ENCODE data around the gene WDR43. TPM values are rescaled to one million over a fixed set of nuclear protein-coding genes. Genes with fewer than 3 reads are reported as not detected.
A peak's percentile ranks its signal among the peaks of the same experiment; 100 is the strongest.

WDR43 gene
- polyA plus RNA-seq, 1 of the 3 experiments (the other 2 are of a cell fraction): 35.1 TPM

GRCh38 chr2:28895189-28895893 lies 874 bp downstream of the WDR43 start:
- Histone ChIP-seq H3K4me3 (ENCODE audit: low read depth in 2 of 2, low read length in 1 of 2) (peak overlapping the region; percentile 88 to 100), H2AFZ (ENCODE audit: low read depth) (no peak overlapping the region), H3F3A (replicated peaks; ENCODE audit: insufficient read depth) (peaks cover 3% of the 10 kb centered on the region), H4K20me1 (ENCODE audit: insufficient read depth) (peaks cover 53% of the 10 kb centered on the region), H3K9ac (peak overlapping the region; percentile 90), H3K4me1 (ENCODE audit: control insufficient read depth in 1 of 2, insufficient read depth in 2 of 2, low read depth in 1 of 2, low read length in 1 of 2) (peaks cover 20 to 32% of the 10 kb centered on the region in 2 experiments; a peak in 3 of 4 replicates), H3K4me2 (peak overlapping the region; percentile 88), H3K27me3 (ENCODE audit: insufficient read depth) (no peaks in the 10 kb centered on the region), H3K36me3 (replicated peaks in 1 of 2; ENCODE audit: control insufficient read depth in 1 of 2, insufficient read depth in 2 of 2, low read length in 1 of 2) (peaks cover 0 to 5% of the 10 kb centered on the region in 2 experiments), H3K79me2 (ENCODE audit: insufficient read depth) (peaks cover 59% of the 10 kb centered on the region), H3K9me3 (no peaks in the 10 kb centered on the region), H3K9me2 (no peaks in the 10 kb centered on the region), H3K27ac (ENCODE audit: low read depth in 2 of 2, low read length in 1 of 2) (peak overlapping the region; percentile 63 to 88)
- WGBS (ENCODE audit: low lambda C conversion rate): under 1% methylated on average over 15 of the region's 19 CpGs
- DNase-seq: no peak
- CTCF ChIA-PET: interaction anchor here (0.6 to 3.3 kb wide), 10 partner anchors 14 to 1260 kb away, joined by 3 to 13 read pairs (median 4); no protein-coding TSS in a partner anchor
- POLR2A ChIA-PET: interaction anchor here (0.5 to 1.6 kb wide), 8 partner anchors 13 to 1824 kb away, joined by 3 to 5 read pairs (median 3); partner anchors contain the start of genes OST4, TRMT61B and YPEL5
- TF ChIP-seq MXI1 (IDR thresholded peaks at IDR 0.05; ENCODE audit: low read depth, low read length) (peak; percentile 98), SIN3A (IDR thresholded peaks at IDR 0.05; ENCODE audit: borderline replicate concordance, low read depth, low read length) (peak; percentile 71), USF1 (IDR thresholded peaks at IDR 0.05; ENCODE audit: borderline replicate concordance, low read depth) (peak; percentile 70; the same call in 1 of the 2 replicates), MAX (IDR thresholded peaks at IDR 0.05; ENCODE audit: low read depth) (peak; percentile 87), YY1 (IDR thresholded peaks at IDR 0.05; ENCODE audit: low read depth) (no peak), MEF2A (IDR thresholded peaks at IDR 0.05; ENCODE audit: borderline replicate concordance, low read depth) (no peak), ZBTB33 (IDR thresholded peaks at IDR 0.05; ENCODE audit: borderline replicate concordance, low read depth) (no peak), ELF1 (IDR thresholded peaks at IDR 0.05) (peak; percentile 10; the same call in 1 of the 2 replicates)

- H3K4me1 ChIP-seq (ENCODE audit: control insufficient read depth in 1 of 2, insufficient read depth in 2 of 2, low read depth in 1 of 2, low read length in 1 of 2): peaks cover 20 to 32% of the 10 kb centered on the region in 2 experiments; a peak in 3 of 4 replicates
- TF ChIP-seq IRF3 (IDR thresholded peaks at IDR 0.05; ENCODE audit: low read depth, low read length): no peak
- TF ChIP-seq MXI1 (IDR thresholded peaks at IDR 0.05; ENCODE audit: low read depth, low read length): no peak
- TF ChIP-seq POLR2AphosphoS5 (IDR thresholded peaks at IDR 0.05; ENCODE audit: low read depth, low read length): no peak
- TF ChIP-seq USF2 (IDR thresholded peaks at IDR 0.05; ENCODE audit: borderline replicate concordance, low read depth, low read length): no peak
- TF ChIP-seq MAX (IDR thresholded peaks at IDR 0.05; ENCODE audit: low read depth): no peak
- TF ChIP-seq EZH2phosphoT487 (IDR thresholded peaks at IDR 0.05; ENCODE audit: borderline replicate concordance, low read depth): no peak
- no peak for TF ChIP-seq TCF12 (IDR thresholded peaks at IDR 0.05)
- no peak for TF ChIP-seq RFX5 (IDR thresholded peaks at IDR 0.05; ENCODE audit: low read length)
- TF ChIP-seq GABPA (IDR thresholded peaks at IDR 0.05; ENCODE audit: low read depth): no peak
- no peak for TF ChIP-seq YY1 (IDR thresholded peaks at IDR 0.05; ENCODE audit: low read depth)
- no peak for TF ChIP-seq RXRA (IDR thresholded peaks at IDR 0.05; ENCODE audit: borderline replicate concordance, low read depth)
- 0 out of 2 replicates have a peak, but pooled peaks have one; percentile 43 for TF ChIP-seq SIN3A (IDR thresholded peaks at IDR 0.05; ENCODE audit: borderline replicate concordance, low read depth, low read length)
- peak; percentile 34; the same call in 1 of the 2 replicates for TF ChIP-seq FOSL2 (IDR thresholded peaks at IDR 0.05; ENCODE audit: borderline replicate concordance, low read depth)
- no peak overlapping the region for H2AFZ ChIP-seq (ENCODE audit: low read depth)
- CTCF ChIA-PET: interaction anchor here (0.9 to 2.2 kb wide), 6 partner anchors 8 to 323 kb away, joined by 3 to 6 read pairs (median 3); no protein-coding TSS in a partner anchor
- H3K4me2 ChIP-seq: peak overlapping the region; percentile 88
- H3K27ac ChIP-seq (ENCODE audit: low read depth in 2 of 2, low read length in 1 of 2): no peak overlapping the region
- peaks cover 69% of the 10 kb centered on the region for H4K20me1 ChIP-seq (ENCODE audit: insufficient read depth)
- H3K9me2 ChIP-seq: no peaks in the 10 kb centered on the region
- no peak for DNase-seq
- no peak overlapping the region for H3K9ac ChIP-seq
- H3K79me2 ChIP-seq (ENCODE audit: insufficient read depth): peaks cover 75% of the 10 kb centered on the region
- H3K27me3 ChIP-seq (ENCODE audit: insufficient read depth): no peaks in the 10 kb centered on the region
- H3F3A ChIP-seq (replicated peaks; ENCODE audit: insufficient read depth): peaks cover 3% of the 10 kb centered on the region
- 11% methylated on average over 2 of the region's 2 CpGs for WGBS (ENCODE audit: low lambda C conversion rate)
- H3K4me3 ChIP-seq (ENCODE audit: low read depth in 2 of 2, low read length in 1 of 2): peak overlapping the region; percentile 10 to 88; a peak in 3 of 4 replicates
- H3K36me3 ChIP-seq (replicated peaks in 1 of 2; ENCODE audit: control insufficient read depth in 1 of 2, insufficient read depth in 2 of 2, low read length in 1 of 2): peaks cover under 1 to 13% of the 10 kb centered on the region in 2 experiments
- POLR2A ChIA-PET: interaction anchor here (0.6 to 1.6 kb wide), 2 partner anchors 8 to 27 kb away, joined by 3 to 6 read pairs; partner anchors contain the start of gene TRMT61B
- H3K9me3 ChIP-seq: no peaks in the 10 kb centered on the region
Observed at GRCh38 chr2:28896906-28897305, 2.4 kb downstream of the WDR43 start.
